PC-9 (cell line): ENCODE data around the gene DDX10. TPM values are rescaled to one million over a fixed set of nuclear protein-coding genes. Genes with fewer than 3 reads are reported as not detected.

ENCODE experiments used
- BruUV-seq: library from RNA; stranded (reverse); fragments of 400-500 nt; replicated peaks from 2 replicates; lab custom pipeline; 2021; lab: Mats Ljungman, UMichigan
- CTCF ChIA-PET: fragments of 300-600 bp; sonication (Branson Sonifier 250); formaldehyde crosslinking; loops from one replicate; lab custom pipeline; 2022; ENCODE audit warnings: antibody characterized with exemption; lab: Charles Lee
- POLR2A ChIA-PET: fragments of 300-600 bp; sonication (Branson Sonifier 250); formaldehyde crosslinking; loops from one replicate; lab custom pipeline; 2022; ENCODE audit warnings: antibody characterized with exemption; ENCODE audit not compliant: unreplicated experiment; lab: Charles Lee
- DNase-seq, 2 experiments: peaks; one replicate each; pipeline versions ENCODE4 v3.0.0 to v3.0.0-alpha.2; 2015 to 2022; ENCODE audit warnings: mixed read lengths in 1 of 2
- H2AFZ ChIP-seq: fragments of 200-600 bp; sonication (generic); 2 replicates; pipeline ENCODE4 v1.8.1; 2017; ENCODE audit warnings: antibody characterized with exemption
- H3F3A ChIP-seq: fragments of 200-600 bp; sonication (generic); 2 replicates; pipeline ENCODE4 v1.8.1; 2017; ENCODE audit warnings: antibody characterized with exemption, mild to moderate bottlenecking, low read depth; ENCODE audit not compliant: insufficient read depth
- H3K27ac ChIP-seq: fragments of 200-600 bp; sonication (generic); 2 replicates; pipeline ENCODE4 v1.6.1; 2016; ENCODE audit warnings: mixed run types
- H3K27me3 ChIP-seq: fragments of 200-600 bp; sonication (generic); 2 replicates; pipeline ENCODE4 v1.6.1; 2016; ENCODE audit warnings: low read depth, mixed run types; ENCODE audit not compliant: insufficient read depth
- H3K36me3 ChIP-seq: fragments of 200-600 bp; sonication (generic); 2 replicates; pipeline ENCODE4 v1.6.1; 2016; ENCODE audit warnings: low read depth, mixed run types
- H3K4me1 ChIP-seq: fragments of 200-600 bp; sonication (generic); replicated peaks from 2 replicates; pipeline ENCODE4 v1.6.1; 2016; ENCODE audit warnings: mixed run types; ENCODE audit not compliant: insufficient read depth
- H3K4me2 ChIP-seq: fragments of 200-600 bp; sonication (generic); 2 replicates; pipeline ENCODE4 v1.6.1; 2017; ENCODE audit warnings: mixed run types
- H3K4me3 ChIP-seq: fragments of 200-600 bp; sonication (generic); 2 replicates; pipeline ENCODE4 v1.6.1; 2016; ENCODE audit warnings: mixed run types
- H3K79me2 ChIP-seq: fragments of 200-600 bp; sonication (generic); 2 replicates; pipeline ENCODE4 v1.6.1; 2017; ENCODE audit warnings: low read depth, mixed run types
- H3K9me2 ChIP-seq: fragments of 200-600 bp; sonication (generic); 2 replicates; pipeline ENCODE4 v1.8.1; 2017; ENCODE audit warnings: mild to moderate bottlenecking; ENCODE audit not compliant: insufficient read depth
- H3K9me3 ChIP-seq: fragments of 200-600 bp; sonication (generic); 2 replicates; pipeline ENCODE4 v1.8.1; 2016; ENCODE audit warnings: low read depth; ENCODE audit not compliant: insufficient read depth
- H4K20me1 ChIP-seq: fragments of 200-600 bp; sonication (generic); 2 replicates; pipeline ENCODE4 v1.8.1; 2017; ENCODE audit not compliant: insufficient read depth
- CTCF ChIP-seq: fragments of 200-600 bp; sonication (generic); conservative IDR thresholded peaks from 2 replicates; pipeline ENCODE4 v1.6.1; 2017; ENCODE audit warnings: mixed run types, antibody characterized with exemption, mild to moderate bottlenecking, moderate library complexity
- EZH2 ChIP-seq: fragments of 200-600 bp; sonication (generic); IDR thresholded peaks from 2 replicates; pipeline ENCODE4 v1.8.0; 2017; ENCODE audit warnings: antibody characterized with exemption, low read depth
- intact Hi-C: fragments of 100-400 bp; cut with micrococcal nuclease; formaldehyde crosslinking; loops from one replicate; pipeline ENCODE4 v1.10.0; 2022; ENCODE audit not compliant: unreplicated experiment
- total RNA-seq: library from RNA; stranded (reverse); gene quantifications from 2 replicates; pipeline ENCODE4 v1.2.3, GENCODE V29; 2021

DDX10 gene
- total RNA-seq, 1 experiment from 2014 or later = 26.4 TPM

- CTCF ChIA-PET = no interaction called here
- H3K9me3 ChIP-seq = no peaks in the 10 kb centered on the region
- H3K27ac ChIP-seq = no peak overlapping the region
- no peak overlapping the region for H2AFZ ChIP-seq
- BruUV-seq = no TSS peak
- POLR2A ChIA-PET = no interaction called here
- H3K9me2 ChIP-seq = no peaks in the 10 kb centered on the region; the same call in 1 of the 2 replicates
- no peak overlapping the region for H3K4me2 ChIP-seq
- no peak overlapping the region for H3K4me3 ChIP-seq
- no peaks in the 10 kb centered on the region for H3K4me1 ChIP-seq
- intact Hi-C loops = no loop called here
- no peaks in the 10 kb centered on the region for H3F3A ChIP-seq
- TF ChIP-seq CTCF (no peak), EZH2 (no peak)
- H3K27me3 ChIP-seq = no peaks in the 10 kb centered on the region
- DNase-seq = no peak
- H3K79me2 ChIP-seq = no peaks in the 10 kb centered on the region
- no peaks in the 10 kb centered on the region for H3K36me3 ChIP-seq
- no peaks in the 10 kb centered on the region for H4K20me1 ChIP-seq
Observed at GRCh38 chr11:108859510-108859909, 194.6 kb downstream of the DDX10 start.

- no peak overlapping the region for H3K27ac ChIP-seq
- CTCF ChIA-PET = interaction anchor here (1.1 kb wide), 1 partner anchor 165 kb away, joined by 4 read pairs; no protein-coding TSS in a partner anchor
- H3K79me2 ChIP-seq = no peaks in the 10 kb centered on the region; the same call in 1 of the 2 replicates
- TF ChIP-seq EZH2 = no peak
- TF ChIP-seq CTCF = no peak
- no peaks in the 10 kb centered on the region for H3K27me3 ChIP-seq
- H4K20me1 ChIP-seq = no peaks in the 10 kb centered on the region
- no peak overlapping the region for H2AFZ ChIP-seq
- H3K9me2 ChIP-seq = no peaks in the 10 kb centered on the region; the same call in 1 of the 2 replicates
- H3K9me3 ChIP-seq = no peaks in the 10 kb centered on the region
- H3K4me1 ChIP-seq = no peaks in the 10 kb centered on the region
- no peak overlapping the region for H3K4me2 ChIP-seq
- no TSS peak for BruUV-seq
- POLR2A ChIA-PET = no interaction called here
- intact Hi-C loops = no loop called here
- no peak for DNase-seq
- H3F3A ChIP-seq = no peaks in the 10 kb centered on the region
- H3K4me3 ChIP-seq = no peak overlapping the region
- no peaks in the 10 kb centered on the region for H3K36me3 ChIP-seq
Observed at GRCh38 chr11:108863528-108863927, 198.7 kb downstream of the DDX10 start.

DNA sequence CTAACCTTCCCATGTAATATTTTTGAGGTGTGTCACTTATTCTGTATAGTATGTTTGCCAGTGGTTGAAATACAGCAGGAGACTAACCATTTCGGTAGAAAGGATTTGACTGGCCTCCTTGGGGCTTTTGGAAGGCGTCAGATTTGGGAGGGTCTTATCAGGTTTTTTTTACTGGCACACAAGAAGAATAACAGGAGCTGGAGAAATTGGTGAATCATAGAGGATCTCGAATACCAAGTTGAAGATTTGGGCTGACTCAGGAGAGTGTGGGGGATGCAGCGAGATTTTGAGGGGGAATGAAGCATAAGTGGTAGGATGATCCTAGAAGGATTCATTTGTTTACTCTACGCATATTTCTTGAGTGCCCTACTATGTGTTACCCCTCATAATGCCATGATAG is 200.5 kb downstream of the DDX10 start:
- intact Hi-C loops = no loop called here

More for the DNA sequence above, 200.5 kb downstream of the DDX10 start:
- Histone ChIP-seq H3F3A (no peaks in the 10 kb centered on the region), H3K4me1 (no peaks in the 10 kb centered on the region), H3K9me2 (no peaks in the 10 kb centered on the region; the same call in 1 of the 2 replicates), H2AFZ (no peak overlapping the region), H3K36me3 (no peaks in the 10 kb centered on the region), H3K4me3 (no peak overlapping the region), H3K27me3 (no peaks in the 10 kb centered on the region), H3K79me2 (no peaks in the 10 kb centered on the region; the same call in 1 of the 2 replicates), H3K4me2 (no peak overlapping the region), H3K27ac (no peak overlapping the region), H4K20me1 (no peaks in the 10 kb centered on the region; the same call in 1 of the 2 replicates), H3K9me3 (no peaks in the 10 kb centered on the region)
- ChIA-PET CTCF (no interaction called here), POLR2A (no interaction called here)
- no peak for DNase-seq
- TF ChIP-seq EZH2 (no peak), CTCF (no peak)
- BruUV-seq = no TSS peak
